Measurements from ENCODE around the gene PTPN5. TPM values are rescaled to one million over a fixed set of nuclear protein-coding genes. Genes with fewer than 3 reads are reported as not detected.

PTPN5 gene
- total and polyA plus RNA-seq, 7 donors = 0.22 to 1.4 (median 0.61) TPM

GRCh38 chr11:18699848-18700261 is 91.7 kb downstream of the PTPN5 start:
- H3K9me3 ChIP-seq = no peaks in the 10 kb centered on the region
- peak overlapping the region; percentile 79 for H3K27ac ChIP-seq
- 46 to 51% (median 48%) methylated on average over 3 of the region's 3 CpGs for WGBS, 3 donors
- peaks cover 0 to 21% of the 10 kb centered on the region in 2 donors for H3K36me3 ChIP-seq (ENCODE audit: insufficient read depth in 1 of 2, low read depth in 1 of 2)
- intact Hi-C loops (cut with DNase I) = loop anchor here in 1 of 2 donors (5.0 kb wide), 1 partner anchor 308 kb away; the partner anchor contains the start of gene LDHA
- no peak for ATAC-seq
- H3K4me1 ChIP-seq = peaks cover 11% of the 10 kb centered on the region
- H3K4me3 ChIP-seq = peak overlapping the region; percentile 87
- TF ChIP-seq CTCF (IDR thresholded peaks at IDR 0.05) = no peak
- no peaks in the 10 kb centered on the region for H3K27me3 ChIP-seq (ENCODE audit: insufficient read depth in 3 of 3, low read length in 2 of 3)
- no peak for DNase-seq

GRCh38 chr11:18699269-18699596 is 92.4 kb downstream of the PTPN5 start:
- Histone ChIP-seq H3K27ac (peak overlapping the region; percentile 79), H3K4me1 (peaks cover 11% of the 10 kb centered on the region), H3K36me3 (ENCODE audit: insufficient read depth in 1 of 2, low read depth in 1 of 2) (peaks cover 0 to 21% of the 10 kb centered on the region in 2 donors), H3K9me3 (no peaks in the 10 kb centered on the region), H3K27me3 (ENCODE audit: insufficient read depth in 3 of 3, low read length in 2 of 3) (no peaks in the 10 kb centered on the region), H3K4me3 (peak overlapping the region; percentile 87)
- intact Hi-C loops (cut with DNase I) = loop anchor here in 1 of 2 donors (5.0 kb wide), 1 partner anchor 307 kb away; the partner anchor contains the start of gene LDHA
- TF ChIP-seq CTCF (IDR thresholded peaks at IDR 0.05) = no peak
- DNase-seq = no peak
- ATAC-seq = no peak
- 9 to 18% (median 9%) methylated on average over 9 of the region's 9 CpGs for WGBS, 3 donors

- Histone ChIP-seq H3K4me1 (peaks cover 11% of the 10 kb centered on the region), H3K27ac (peak within 1 kb of the TSS; percentile 79), H3K9me3 (no peaks in the 10 kb centered on the region), H3K4me3 (peak within 1 kb of the TSS; percentile 87), H3K36me3 (ENCODE audit: insufficient read depth in 1 of 2, low read depth in 1 of 2) (peaks cover 0 to 21% of the 10 kb centered on the region in 2 donors), H3K27me3 (ENCODE audit: insufficient read depth in 3 of 3, low read length in 2 of 3) (no peaks in the 10 kb centered on the region)
- intact Hi-C loops (cut with DNase I) = loop anchor here in 1 of 2 donors (5.0 kb wide), 1 partner anchor 306 kb away; the partner anchor contains the start of gene LDHA
- no peak for TF ChIP-seq CTCF (IDR thresholded peaks at IDR 0.05)
- DNase-seq (peak; percentile 93 to 96), ATAC-seq (peak; percentile 95 to 97 (median 96))
- WGBS, 3 donors = 0 to 1% (median 1%) methylated on average over 68 to 94 of the region's 98 CpGs
Measured at GRCh38 chr11:18698341-18699268, 93.0 kb downstream of the PTPN5 start, which contains the start of gene TMEM86A. Gene TMEM86A, plus strand, starts transcription at chr11:18698779. Its CDS starts 108 bp downstream, at chr11:18698887.

GRCh38 chr11:18697576-18697975 is 94.0 kb downstream of the PTPN5 start:
- 85 to 90% (median 90%) methylated on average over 4 of the region's 4 CpGs for WGBS, 3 donors
- ATAC-seq (no peak), DNase-seq (no peak)
- no peaks in the 10 kb centered on the region for H3K27me3 ChIP-seq (ENCODE audit: insufficient read depth in 3 of 3, low read length in 2 of 3)
- H3K4me1 ChIP-seq = peaks cover 11% of the 10 kb centered on the region
- H3K36me3 ChIP-seq (ENCODE audit: insufficient read depth in 1 of 2, low read depth in 1 of 2) = peaks cover 0 to 16% of the 10 kb centered on the region in 2 donors
- no peaks in the 10 kb centered on the region for H3K9me3 ChIP-seq
- no peak for TF ChIP-seq CTCF (IDR thresholded peaks at IDR 0.05)
- H3K27ac ChIP-seq = no peak overlapping the region
- H3K4me3 ChIP-seq = no peak overlapping the region
- intact Hi-C loops (cut with DNase I) = loop anchor here in 1 of 2 donors (5.0 kb wide), 1 partner anchor 305 kb away; the partner anchor contains the start of gene LDHA

Measured in psoas muscle (tissue), 8 donors.